HG02981 (cell line): ENCODE results near the gene DENND1B.
A peak's percentile ranks its signal among the peaks of the same experiment; 100 is the strongest.
"Not testable (repeated sequence)": the region's sequence is repeated elsewhere in the genome, so short reads cannot be mapped to it uniquely, and the experiment has no call there.

Source experiments
- ATAC-seq: cut with Tn5 transposase; IDR thresholded peaks from one replicate; pipeline ENCODE4 v1.9.1; 2021; ENCODE audit warnings: mild to moderate bottlenecking, moderate library complexity; ENCODE audit not compliant: unreplicated experiment

The DENND1B gene

DNA sequence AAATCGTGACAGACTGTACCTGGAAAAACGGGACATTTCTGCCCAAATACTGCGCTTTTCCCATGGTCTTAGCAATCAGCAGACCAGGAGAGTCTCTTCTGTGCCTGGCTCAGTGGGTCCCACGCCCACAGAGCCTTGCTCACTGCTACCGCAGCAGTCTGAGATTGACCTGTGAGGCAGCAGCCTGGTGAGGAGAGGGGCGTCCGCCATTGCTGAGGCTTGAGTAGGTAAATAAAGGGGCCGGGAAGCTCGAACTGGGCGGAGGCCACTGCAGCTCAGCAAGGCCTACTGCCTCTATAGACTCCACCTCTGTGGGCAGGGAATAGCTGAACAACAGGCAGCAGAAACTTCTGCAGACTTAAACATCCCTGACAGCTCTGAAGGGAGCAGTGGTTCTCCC is 203.1 kb downstream of the DENND1B start:
- ATAC-seq = no peak

DNA sequence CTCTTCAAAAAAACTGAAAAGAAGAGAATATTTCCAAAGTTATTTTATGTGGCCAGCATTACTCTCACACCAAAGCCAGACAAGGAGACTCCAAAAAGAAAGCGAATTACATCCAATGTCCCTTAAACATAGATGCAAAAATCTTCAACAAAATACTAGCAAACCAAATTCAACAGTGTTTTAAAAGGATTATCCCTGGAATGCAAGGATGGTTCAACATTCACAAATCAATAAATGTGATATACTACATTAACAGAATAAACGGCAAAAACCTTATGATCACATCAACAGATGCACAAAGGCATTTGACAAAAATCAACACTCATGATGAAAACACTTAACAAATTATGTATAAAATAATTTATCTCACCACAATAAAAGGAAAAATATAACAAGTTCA is 207.8 kb downstream of the DENND1B start:
- ATAC-seq = no peak

DNA sequence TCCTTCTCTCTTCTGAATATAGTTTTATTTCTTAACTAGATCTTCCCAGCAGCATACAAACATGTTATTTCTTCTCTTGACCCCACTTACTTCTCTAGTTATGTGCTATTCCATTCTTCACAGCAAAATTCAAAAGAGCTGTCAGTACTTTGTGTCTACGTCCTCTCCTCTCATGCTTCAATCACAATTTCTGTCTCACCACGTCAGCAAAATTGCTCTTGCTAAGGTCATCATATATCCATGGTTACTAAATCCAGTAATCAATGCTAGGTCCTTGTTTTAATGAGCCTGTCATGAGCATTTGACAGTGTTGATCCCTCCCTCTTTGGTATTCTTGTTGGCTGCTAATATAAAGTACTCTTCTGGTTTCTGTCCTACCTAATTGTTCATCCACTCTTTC is 214.2 kb downstream of the DENND1B start:
- no peak for ATAC-seq

DNA sequence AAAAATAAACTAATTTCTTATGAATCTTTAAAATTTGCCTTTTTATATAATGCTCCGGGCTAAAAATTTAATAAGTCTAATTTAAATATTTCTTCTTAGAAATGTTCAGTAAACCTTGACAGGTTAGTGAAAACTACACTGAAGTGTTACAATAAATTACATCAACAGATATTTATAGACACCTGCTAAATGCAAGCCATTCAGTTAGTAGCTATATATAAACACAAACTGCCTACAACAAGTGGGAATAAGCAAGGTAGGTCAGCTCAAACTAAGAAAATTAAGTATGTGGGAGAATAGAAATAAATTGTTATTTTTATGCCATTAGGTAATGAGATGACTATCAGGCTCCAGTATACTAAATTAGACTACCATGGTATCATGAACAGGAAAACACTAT is 215.6 kb downstream of the DENND1B start:
- ATAC-seq = no peak

DNA sequence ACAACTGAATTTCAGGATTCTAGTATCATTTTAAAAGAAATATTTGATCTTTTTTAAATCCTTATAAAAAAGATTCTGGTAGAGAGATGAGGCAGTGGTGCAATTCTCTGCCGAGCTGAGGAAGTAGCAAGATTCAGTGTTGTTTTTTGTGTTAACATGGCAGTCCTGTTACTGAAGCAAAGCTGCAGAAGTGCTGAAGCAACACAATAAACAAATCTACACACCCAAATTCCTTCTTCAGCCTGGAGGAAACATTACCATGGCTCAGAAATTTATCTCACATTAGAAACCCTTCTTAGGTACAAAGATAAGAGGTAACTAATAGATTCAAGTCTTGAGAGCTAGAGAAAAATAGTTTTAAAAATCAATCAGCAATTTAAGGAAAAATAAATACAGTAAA is 216.0 kb downstream of the DENND1B start:
- no peak for ATAC-seq

DNA sequence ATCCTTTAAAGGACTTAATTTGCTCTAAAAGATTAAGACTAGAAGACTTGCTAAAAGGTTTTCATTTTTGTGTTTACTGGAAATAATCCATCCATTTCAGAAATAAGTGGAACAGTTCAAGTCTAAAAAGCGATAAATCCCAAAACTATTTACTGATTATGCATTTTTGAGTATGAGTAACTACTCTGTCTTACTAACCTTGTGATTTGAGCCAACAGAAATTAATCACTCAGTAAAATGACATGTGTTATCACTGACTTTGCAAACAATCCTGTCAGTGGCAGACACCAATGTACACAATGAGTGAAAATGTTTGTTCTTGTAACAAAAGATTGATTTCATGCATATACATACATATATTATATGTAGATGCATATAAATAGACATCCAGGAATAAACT is 218.0 kb downstream of the DENND1B start:
- ATAC-seq = no peak

DNA sequence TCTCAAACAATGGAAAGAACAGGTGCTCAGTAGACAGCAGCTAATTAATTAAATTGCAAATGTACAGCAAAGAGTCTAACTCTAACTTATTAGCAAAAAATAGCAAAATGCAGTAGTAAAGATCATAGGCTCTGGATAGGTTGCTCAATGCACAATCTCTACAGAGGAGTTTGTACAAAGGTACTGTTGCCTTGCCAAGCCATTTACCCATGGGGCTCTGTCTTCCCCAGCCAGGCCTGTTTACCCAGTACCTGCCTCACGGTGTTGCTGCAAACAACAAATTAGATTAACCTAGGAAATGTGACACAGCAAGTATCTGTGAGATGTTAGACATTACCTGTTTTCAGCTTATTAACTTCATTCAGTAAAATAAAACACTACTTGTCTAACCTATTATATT is 222.0 kb downstream of the DENND1B start:
- no peak for ATAC-seq

DNA sequence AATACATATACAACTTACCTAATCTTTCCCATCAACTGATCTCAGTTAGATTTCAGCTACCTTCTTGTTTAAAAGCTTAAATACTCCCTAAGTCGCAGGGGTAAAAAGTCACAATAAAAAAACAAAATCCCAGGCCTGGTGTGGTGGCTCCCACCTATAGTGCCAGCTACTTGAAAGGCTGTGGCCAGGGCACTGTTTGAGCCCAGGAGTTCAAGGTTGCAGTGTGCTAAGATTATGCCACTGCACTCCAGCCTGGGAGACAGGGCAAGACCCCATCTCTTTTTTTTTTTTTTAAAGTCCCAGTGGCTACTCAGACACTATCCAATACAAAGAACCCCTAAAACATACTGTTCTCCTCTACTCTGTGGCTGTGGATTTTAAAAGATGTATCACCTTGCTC is 228.3 kb downstream of the DENND1B start:
- no peak for ATAC-seq

DNA sequence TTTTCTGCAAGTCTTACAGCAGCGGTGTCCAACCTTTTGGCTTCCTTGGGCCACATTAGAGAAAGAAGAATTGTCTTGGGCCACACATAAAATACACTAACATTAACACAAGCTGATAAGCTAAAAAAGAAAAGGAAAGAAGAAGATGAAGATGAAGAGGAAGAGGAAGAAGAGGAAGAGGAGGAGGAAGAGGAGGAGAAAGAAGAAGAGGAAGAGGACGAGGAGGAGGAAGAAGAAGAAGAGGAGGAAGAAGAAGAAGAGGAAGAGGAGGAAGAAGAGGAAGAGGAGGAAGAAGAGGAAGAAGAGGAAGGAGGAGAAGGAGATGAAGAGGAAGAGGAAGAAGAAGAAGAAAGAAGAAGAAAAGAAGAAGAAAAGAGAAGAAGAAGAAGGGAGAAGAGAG is 230.7 kb downstream of the DENND1B start:
- ATAC-seq = no peak

DNA sequence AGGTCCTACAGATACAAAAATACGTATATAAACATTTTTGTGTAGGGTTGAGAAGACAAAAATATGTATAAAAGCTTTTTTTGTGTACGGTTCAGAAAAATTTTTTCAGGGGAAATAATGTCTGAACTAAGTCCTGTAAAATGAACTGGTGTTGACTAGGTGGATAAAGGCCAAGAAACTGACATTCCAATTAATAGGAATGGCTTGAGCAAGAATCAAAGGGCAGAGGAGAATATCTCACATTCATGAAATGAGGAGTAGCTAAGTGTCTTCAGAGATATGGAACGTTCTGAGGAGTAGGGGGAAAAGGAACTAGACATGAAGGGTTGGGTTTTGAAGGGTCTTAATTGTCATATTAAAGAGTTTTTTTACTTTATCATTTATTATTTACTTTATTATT is 231.2 kb downstream of the DENND1B start:
- ATAC-seq = no peak

DNA sequence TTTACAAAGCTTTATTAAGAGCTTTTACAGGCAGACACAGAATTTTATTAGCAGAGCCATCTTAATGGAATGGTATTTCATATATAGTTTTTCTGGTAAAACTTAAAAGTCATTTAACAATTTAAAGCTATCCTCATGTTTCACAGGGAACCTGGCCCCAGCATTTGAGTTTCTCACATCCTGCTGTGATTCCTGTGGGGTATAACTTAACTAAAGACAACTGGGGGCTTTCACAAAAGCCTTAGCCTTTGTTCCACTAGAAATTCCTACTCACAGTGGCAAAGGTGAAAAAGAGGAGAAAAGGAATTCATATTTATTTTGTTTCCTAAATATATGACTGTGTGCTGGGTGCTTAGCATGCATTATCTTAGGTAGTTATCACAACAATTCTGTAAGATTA is 233.9 kb downstream of the DENND1B start:
- no peak for ATAC-seq

DNA sequence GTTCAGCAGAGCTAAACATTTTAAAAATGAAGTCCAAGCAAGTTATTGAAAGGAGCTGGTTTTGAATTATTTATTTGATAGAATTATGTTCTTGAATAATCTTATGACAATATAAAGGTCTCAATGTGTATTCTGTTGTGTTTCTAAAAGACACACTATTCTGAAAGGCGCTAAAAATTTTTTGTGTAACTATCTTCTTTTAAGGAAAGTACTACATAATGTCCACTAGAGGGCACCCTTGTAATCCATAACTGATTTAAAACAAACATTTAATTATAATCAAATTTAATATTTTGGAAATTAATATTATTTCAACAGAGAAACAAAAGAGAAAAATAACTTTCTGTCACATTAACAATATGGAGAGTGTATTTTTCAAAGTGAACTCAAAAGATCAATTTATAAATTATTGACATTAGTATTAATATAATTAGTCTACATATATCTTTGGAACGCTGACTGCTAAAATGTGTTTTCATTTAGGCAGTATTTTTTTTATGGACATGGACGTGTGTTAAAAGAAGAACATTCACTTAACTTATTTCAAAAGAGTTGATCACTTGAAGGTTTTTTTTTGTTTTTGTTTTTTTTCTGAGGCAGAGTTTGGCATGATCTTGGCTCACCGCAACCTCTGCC is 248.4 kb downstream of the DENND1B start:
- no peak for ATAC-seq

DNA sequence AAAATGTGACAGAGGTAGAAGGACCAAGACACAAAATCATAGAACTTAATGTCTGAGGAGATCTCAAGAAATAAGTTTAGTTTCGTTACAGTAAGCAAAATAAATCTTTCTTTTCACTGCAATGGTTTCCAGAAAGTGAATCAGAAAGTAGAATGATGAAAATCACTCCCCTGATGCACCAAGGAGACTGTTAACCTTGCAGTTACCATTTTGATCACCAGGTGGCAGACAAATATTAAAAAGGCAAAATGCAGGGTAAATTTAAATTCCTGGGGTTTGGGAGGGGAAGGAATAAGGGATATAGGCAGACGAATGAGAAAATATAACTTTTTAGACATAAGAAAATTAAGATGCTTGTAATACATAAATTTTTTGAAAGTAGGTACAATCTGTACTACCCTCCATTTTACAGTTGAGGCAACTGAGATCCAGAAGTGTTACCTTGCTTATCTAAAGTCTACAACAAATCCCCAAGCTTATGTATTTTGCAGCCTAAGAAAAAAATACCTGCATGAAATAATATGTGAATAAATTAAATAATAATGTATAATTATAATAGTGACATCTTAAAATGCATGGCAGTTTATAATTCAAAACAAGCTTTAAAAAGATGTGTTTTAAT is 254.1 kb downstream of the DENND1B start:
- ATAC-seq = peak; percentile 83

DNA sequence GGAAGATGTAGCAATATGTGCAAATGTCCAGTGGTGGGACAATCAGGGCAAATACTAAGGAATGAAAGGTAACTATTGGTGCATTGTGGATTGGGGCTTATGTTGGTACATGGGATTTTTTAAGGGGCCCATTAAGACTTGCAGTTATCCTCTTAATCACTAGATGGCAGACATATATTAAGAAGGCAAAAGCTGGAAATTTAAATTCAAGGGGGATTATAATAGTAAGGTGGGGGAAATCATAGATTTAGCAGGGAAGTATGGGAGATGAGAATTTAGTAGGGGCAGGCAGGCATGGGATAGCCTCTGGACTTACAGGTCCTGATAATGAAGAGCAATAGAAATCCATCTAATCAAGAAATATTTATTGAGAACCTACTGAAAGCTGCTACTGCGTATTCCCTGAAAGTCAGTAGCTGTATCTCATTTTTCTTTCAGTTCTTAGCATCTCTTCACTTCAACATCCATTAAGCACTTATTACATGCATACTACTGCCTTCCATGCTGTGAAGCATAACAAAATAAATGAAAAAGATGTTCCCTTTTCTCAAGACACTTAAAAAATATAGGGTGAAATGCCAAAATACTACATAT is 255.4 kb downstream of the DENND1B start:
- no peak for ATAC-seq

DNA sequence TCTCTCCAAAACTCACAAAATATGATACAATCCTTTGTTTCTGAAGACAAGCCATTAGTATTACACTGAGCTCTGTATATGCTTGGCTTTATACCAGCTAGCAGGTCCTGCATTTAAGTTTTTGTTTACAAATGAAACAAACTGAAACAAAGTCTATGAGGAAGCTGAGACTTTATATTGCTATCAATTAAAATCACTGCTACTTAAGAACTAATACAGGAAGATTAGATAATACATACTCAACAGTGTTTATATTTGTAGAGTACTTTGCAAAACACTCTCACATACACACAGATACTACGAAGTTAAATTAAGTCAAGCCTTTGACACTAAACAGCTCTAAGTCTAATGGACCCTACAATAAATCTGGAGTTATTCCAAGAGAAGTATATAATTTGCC is 259.9 kb downstream of the DENND1B start:
- ATAC-seq = no peak

DNA sequence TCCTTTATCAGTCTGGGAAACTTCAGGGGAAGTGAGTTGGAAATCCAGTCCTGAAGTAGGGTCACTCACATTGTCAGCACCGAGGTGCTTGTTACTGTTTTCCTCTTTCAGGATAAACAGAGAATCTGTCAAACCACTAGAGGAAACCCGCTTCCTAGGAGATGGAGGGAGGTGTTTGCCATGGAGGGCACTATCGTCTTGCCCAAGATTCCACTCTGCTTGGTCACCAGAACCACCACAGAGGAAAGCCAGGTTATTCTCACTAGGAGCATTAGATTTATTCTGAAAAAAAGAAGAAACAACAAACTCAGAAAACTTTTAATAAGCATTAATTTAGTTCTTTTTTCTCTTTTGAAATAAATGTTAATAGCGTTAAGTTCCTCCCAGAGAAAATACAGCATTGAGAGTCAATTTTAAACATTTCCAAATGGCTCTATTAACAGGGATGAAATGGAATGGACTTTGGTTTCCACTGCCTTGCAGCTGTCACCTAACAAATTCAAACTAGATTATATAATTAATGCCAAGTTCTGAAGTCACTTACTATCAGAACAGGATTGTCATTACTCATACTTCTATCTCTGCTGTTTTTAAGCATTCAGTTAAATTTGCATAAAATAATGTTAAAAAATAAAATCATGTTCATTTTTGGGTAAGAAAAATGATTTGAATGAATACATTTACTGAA is 264.4 kb downstream of the DENND1B start:
- ATAC-seq = no peak

DNA sequence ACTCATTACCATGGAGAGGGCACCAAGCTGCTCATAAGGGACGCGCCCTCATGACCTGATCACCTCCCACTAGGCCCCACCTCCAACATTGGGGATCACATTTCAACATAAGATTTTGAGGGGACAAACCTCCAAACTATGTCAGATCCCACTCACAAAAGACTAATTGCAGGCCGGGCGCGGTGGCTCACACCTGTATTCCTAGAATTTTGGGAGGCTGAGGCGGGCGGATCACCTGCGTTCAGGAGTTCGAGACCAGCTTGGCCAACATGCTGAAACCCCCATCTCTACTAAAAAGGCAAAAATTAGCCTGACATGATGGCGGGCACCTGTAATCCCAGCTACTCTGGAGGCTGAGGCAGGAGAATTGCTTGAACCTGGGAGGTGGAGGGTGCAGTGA is 278.6 kb downstream of the DENND1B start:
- ATAC-seq = no peak

DNA sequence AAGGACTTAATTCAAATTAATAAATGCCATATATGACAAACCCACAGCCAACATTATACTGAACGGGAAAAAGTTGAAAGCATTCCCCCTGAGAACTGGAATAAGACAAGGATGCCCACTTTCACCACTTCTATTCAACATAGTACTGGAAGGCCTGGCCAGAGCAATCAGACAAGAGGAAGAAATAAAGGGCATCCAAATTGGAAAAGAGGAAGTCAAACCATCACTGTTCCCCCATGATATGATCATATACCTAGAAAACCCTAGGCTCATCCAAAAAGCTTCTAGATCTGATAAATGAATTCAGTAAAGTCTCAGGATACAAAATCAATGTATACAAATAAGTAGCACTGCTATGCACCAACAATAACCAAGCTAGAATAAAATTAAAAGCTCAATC is 283.8 kb downstream of the DENND1B start:
- not testable (repeated sequence) for ATAC-seq

DNA sequence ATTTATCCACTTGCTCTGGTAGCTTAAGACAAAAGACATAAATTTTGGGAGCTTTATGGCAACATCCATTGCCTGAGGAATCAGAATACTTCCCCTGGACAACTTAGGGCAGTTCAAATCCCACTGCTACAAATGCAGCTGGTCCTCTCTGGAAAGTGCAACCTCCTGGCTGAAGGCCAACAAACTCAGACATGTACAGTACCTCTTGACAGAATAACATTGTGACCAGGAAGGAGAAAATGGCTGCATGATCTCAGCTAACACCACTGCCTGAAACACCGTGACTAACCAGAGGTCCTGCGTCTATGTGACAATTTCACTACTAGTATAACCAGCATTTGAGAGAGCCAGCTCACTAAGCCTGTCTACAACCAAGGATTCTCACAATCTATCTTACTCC is 288.3 kb downstream of the DENND1B start:
- ATAC-seq = no peak

DNA sequence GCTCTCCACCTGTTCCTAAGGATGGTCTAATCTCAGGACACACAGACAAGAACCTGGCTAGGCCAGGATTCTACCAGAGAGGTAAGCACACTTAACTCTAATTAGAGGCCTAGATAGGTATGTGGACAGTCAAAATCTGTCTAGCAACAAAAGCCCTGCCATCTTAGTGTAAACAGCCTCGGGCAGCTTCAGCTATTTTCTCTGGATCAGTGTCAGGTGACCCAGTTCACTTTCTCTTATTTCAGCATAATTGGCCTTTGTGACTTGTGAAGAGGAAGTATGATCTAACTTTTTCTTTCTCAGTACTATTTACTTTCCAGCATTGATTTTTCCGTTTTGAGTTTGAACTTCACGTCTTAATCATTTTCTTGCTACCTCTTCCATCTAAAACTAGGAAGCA is 289.5 kb downstream of the DENND1B start:
- no peak for ATAC-seq

DNA sequence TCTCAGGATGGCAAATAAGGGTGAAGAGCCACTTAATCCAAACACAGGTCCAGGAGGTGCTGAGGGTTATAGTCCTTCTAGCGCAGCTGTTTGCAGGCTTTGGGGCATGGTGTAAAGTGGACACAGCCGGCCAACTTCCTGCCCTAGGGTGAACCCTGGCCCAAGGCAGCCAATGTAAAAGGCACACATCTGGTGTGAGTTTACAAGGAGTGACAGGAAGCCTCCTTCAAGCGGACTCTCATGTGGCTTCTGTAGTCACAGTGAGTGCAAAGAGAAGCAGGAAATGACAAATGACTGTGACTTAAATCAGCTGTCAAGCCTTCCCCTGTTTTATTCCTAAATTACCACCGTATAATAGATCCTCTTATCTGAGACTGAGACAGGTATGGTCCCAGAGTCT is 294.2 kb downstream of the DENND1B start:
- no peak for ATAC-seq

DNA sequence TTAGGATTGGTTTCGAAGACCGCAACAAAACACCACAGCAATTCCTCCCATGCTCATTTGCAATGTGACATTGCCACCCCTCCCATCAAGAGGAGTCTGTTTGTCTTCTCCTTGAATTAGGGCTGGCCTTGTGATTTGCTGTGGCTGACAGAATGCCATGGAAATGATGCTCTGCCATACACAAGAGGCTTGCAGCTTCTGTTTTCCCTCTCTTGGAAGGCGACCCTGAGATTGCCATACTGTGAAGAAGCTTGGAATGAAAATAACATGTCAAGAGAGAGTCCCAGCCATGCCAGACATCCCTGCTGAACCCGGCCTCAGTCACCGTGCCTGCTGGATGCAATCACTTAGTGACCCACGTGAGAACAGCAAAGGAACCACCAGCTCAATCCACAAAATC is 294.8 kb downstream of the DENND1B start:
- no peak for ATAC-seq
